ENCODE data around the gene SMYD1.

DNA sequence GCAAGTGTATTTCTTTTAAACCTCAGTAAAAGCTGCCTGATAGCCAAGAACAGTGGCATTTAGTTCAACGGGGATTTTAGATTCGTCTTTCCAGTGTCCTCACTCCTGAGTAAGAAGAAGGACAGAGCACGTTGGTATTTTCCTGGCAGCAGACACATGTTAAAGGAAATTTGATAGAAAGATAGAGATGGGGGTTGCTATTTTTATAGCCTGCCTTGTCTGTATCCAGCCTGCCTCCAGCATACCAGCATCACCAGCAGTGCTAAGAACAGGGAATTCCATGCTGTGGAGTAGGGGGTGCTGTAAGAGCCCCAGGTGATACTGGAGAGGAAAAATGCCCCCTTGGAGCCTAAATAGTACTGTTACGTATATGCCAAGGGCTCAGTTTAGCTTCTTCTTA is 1.1 kb upstream of the SMYD1 start:
- TF ChIP-seq, protein P1, sequence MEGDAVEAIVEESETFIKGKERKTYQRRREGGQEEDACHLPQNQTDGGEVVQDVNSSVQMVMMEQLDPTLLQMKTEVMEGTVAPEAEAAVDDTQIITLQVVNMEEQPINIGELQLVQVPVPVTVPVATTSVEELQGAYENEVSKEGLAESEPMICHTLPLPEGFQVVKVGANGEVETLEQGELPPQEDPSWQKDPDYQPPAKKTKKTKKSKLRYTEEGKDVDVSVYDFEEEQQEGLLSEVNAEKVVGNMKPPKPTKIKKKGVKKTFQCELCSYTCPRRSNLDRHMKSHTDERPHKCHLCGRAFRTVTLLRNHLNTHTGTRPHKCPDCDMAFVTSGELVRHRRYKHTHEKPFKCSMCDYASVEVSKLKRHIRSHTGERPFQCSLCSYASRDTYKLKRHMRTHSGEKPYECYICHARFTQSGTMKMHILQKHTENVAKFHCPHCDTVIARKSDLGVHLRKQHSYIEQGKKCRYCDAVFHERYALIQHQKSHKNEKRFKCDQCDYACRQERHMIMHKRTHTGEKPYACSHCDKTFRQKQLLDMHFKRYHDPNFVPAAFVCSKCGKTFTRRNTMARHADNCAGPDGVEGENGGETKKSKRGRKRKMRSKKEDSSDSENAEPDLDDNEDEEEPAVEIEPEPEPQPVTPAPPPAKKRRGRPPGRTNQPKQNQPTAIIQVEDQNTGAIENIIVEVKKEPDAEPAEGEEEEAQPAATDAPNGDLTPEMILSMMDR (IDR thresholded peaks at IDR 0.05), result no peak
- no peak for TF ChIP-seq POLR2A (IDR thresholded peaks at IDR 0.05)
- TF ChIP-seq EP300 (IDR thresholded peaks at IDR 0.05), result no peak
